Testis (tissue), 2 donors: ENCODE results near the gene GRIN2D.

ENCODE experiments used
- CTCF ChIP-seq, 3 experiments: fragments of 450-650 bp in 2 of 3; fragments of 200-600 bp in 1 of 3; sonication (generic) in 1 of 3; IDR thresholded peaks; one replicate each; pipeline ENCODE4 v1.5.1; 2016 to 2019; ENCODE audit warnings: antibody characterized with exemption in 3 of 3, mild to moderate bottlenecking in 2 of 3, moderate library complexity in 1 of 3
- POLR2A ChIP-seq: fragments of 450-650 bp; IDR thresholded peaks from one replicate; pipeline ENCODE4 v1.6.1; 2017; ENCODE audit warnings: antibody characterized with exemption, mild to moderate bottlenecking, moderate library complexity

GRCh38 chr19:48421548-48421947 lies 28.1 kb downstream of the GRIN2D start:
- TF ChIP-seq CTCF (IDR thresholded peaks at IDR 0.05) = no peak
- TF ChIP-seq POLR2A = no peak
